ENCODE data around the gene EIF3K.
"Not testable (repeated sequence)": the region's sequence is repeated elsewhere in the genome, so short reads cannot be mapped to it uniquely, and the experiment has no call there.

Gene EIF3K

GRCh38 chr19:38618590-38619360 lies at the start of gene EIF3K:
TSS of gene EIF3K (plus strand) at chr19:38619188. CDS start at chr19:38619269, 81 bp downstream.
- peak; percentile 99 for DNase-seq

GRCh38 chr19:38569368-38569983 lies 49.5 kb upstream of the EIF3K start:
- no peak for DNase-seq

- DNase-seq, result no peak
Measured at GRCh38 chr19:38571682-38572081, 47.3 kb upstream of the EIF3K start.

- DNase-seq, result no peak
Measured at GRCh38 chr19:38577826-38578225, 41.2 kb upstream of the EIF3K start.

GRCh38 chr19:38579304-38579703 lies 39.7 kb upstream of the EIF3K start:
- not testable (repeated sequence) for DNase-seq

GRCh38 chr19:38580080-38580479 lies 38.9 kb upstream of the EIF3K start:
- DNase-seq, result no peak

GRCh38 chr19:38583219-38583984 lies 35.6 kb upstream of the EIF3K start:
- no peak for DNase-seq

GRCh38 chr19:38583985-38584305 lies 35.0 kb upstream of the EIF3K start:
- DNase-seq, result no peak

GRCh38 chr19:38587562-38587961 lies 31.4 kb upstream of the EIF3K start:
- DNase-seq, result no peak

GRCh38 chr19:38588041-38588440 lies 30.9 kb upstream of the EIF3K start:
- no peak for DNase-seq

- DNase-seq, result no peak
Measured at GRCh38 chr19:38592940-38593339, 26.0 kb upstream of the EIF3K start.

- DNase-seq, result no peak
Measured at GRCh38 chr19:38596057-38596981, 22.7 kb upstream of the EIF3K start.

GRCh38 chr19:38597075-38597474 lies 21.9 kb upstream of the EIF3K start:
- no peak for DNase-seq

GRCh38 chr19:38599722-38600121 lies 19.3 kb upstream of the EIF3K start:
- no peak for DNase-seq

- not testable (repeated sequence) for DNase-seq
Measured at GRCh38 chr19:38602856-38603255, 16.1 kb upstream of the EIF3K start.

GRCh38 chr19:38606131-38606530 lies 12.9 kb upstream of the EIF3K start:
- DNase-seq, result no peak

- DNase-seq, result no peak
Measured at GRCh38 chr19:38614289-38614688, 4.7 kb upstream of the EIF3K start.

- DNase-seq, result no peak
Measured at GRCh38 chr19:38615007-38615581, 3.9 kb upstream of the EIF3K start.

GRCh38 chr19:38616265-38616664 lies 2.7 kb upstream of the EIF3K start:
- no peak for DNase-seq

GRCh38 chr19:38617283-38617763 lies 1.7 kb upstream of the EIF3K start:
- DNase-seq, result no peak

GRCh38 chr19:38617764-38618589 lies 1.0 kb upstream of the EIF3K start, which contains the start of gene MAP4K1:
TSS of gene MAP4K1 (minus strand) at chr19:38617953. CDS start at chr19:38617895, 58 bp downstream.
- DNase-seq, result no peak
